ENCODE results near the gene TAPT1.

- TF ChIP-seq CTCF (IDR thresholded peaks at IDR 0.05; ENCODE audit: low read length), result peak; percentile 11; the same call in 1 of the 2 replicates
- TF ChIP-seq EZH2 (IDR thresholded peaks at IDR 0.05; ENCODE audit: borderline replicate concordance, low read length), result no peak
Observed at GRCh38 chr4:16196482-16197393, 29.5 kb downstream of the TAPT1 start.

Data from OCI-LY1 (cell line).